HepG2 (cell line): ENCODE measurements around the gene TRIM54. TPM values are rescaled to one million over a fixed set of nuclear protein-coding genes. Genes with fewer than 3 reads are reported as not detected.

Experiments used
- AKAP8 ChIP-seq: sonication (generic); formaldehyde crosslinking; IDR thresholded peaks from 2 replicates; pipeline ENCODE4 v1.5.1; 2020; ENCODE audit warnings: mild to moderate bottlenecking, missing genetic modification reagents
- CEBPG ChIP-seq: IDR thresholded peaks from 2 replicates; pipeline ENCODE4 v1.6.1; 2016
- EP300 ChIP-seq, 3 experiments: sonication (generic) in 1 of 3; formaldehyde crosslinking in 1 of 3; IDR thresholded peaks; 2 replicates each; pipeline versions ENCODE4 v1.5.1 to v1.6.1; 2011 to 2020; ENCODE audit warnings: low read depth in 2 of 3, low read length in 2 of 3, borderline replicate concordance in 1 of 3, improper control_type of control experiment in 1 of 3, mild to moderate bottlenecking in 1 of 3, missing genetic modification reagents in 1 of 3, moderate library complexity in 1 of 3
- FLYWCH1 ChIP-seq: sonication (generic); formaldehyde crosslinking; IDR thresholded peaks from 2 replicates; pipeline ENCODE4 v1.8.1; 2023; ENCODE audit warnings: mild to moderate bottlenecking, missing genetic modification reagents
- GFI1 ChIP-seq: sonication (generic); formaldehyde crosslinking; IDR thresholded peaks from 2 replicates; pipeline ENCODE4 v1.5.0; 2020; ENCODE audit warnings: missing genetic modification reagents, mild to moderate bottlenecking, borderline replicate concordance
- JUN ChIP-seq: sonication (generic); formaldehyde crosslinking; IDR thresholded peaks from 2 replicates; pipeline ENCODE4 v1.4.0; 2020; ENCODE audit warnings: mild to moderate bottlenecking, missing genetic modification reagents
- NCOA2 ChIP-seq: sonication (generic); formaldehyde crosslinking; IDR thresholded peaks from 2 replicates; pipeline ENCODE4 v1.8.0; 2022; ENCODE audit warnings: inconsistent platforms
- NR3C1 ChIP-seq: sonication (generic); formaldehyde crosslinking; IDR thresholded peaks from 2 replicates; pipeline ENCODE4 v1.4.0; 2020; ENCODE audit warnings: missing genetic modification reagents
- RBM39 ChIP-seq: fragments of 200-400 bp; formaldehyde crosslinking; IDR thresholded peaks from one replicate; pipeline ENCODE4 v1.6.1; 2018; ENCODE audit warnings: antibody characterized with exemption, mild to moderate bottlenecking, low read depth, low read length; ENCODE audit not compliant: poor library complexity, severe bottlenecking
- RFX1 ChIP-seq: fragments of 450-650 bp; IDR thresholded peaks from 2 replicates; pipeline ENCODE4 v1.6.1; 2017
- RFX5 ChIP-seq: IDR thresholded peaks from 2 replicates; pipeline ENCODE4 v1.6.1; 2011; ENCODE audit warnings: low read depth, low read length, improper control_type of control experiment
- YEATS2 ChIP-seq: sonication (generic); formaldehyde crosslinking; IDR thresholded peaks from 2 replicates; pipeline ENCODE4 v1.4.0; 2020; ENCODE audit warnings: missing genetic modification reagents, borderline replicate concordance
- ZFP36L1 ChIP-seq: sonication (generic); formaldehyde crosslinking; IDR thresholded peaks from 2 replicates; pipeline ENCODE4 v1.8.0; 2022; ENCODE audit warnings: mild to moderate bottlenecking, missing genetic modification reagents, moderate library complexity
- ZNF24 ChIP-seq: fragments of 450-650 bp; IDR thresholded peaks from 2 replicates; pipeline ENCODE4 v1.6.1; 2017; ENCODE audit warnings: antibody characterized with exemption, mild to moderate bottlenecking
- ZNF256 ChIP-seq: sonication (generic); formaldehyde crosslinking; conservative IDR thresholded peaks from 2 replicates; pipeline ENCODE4 v1.4.0; 2020; ENCODE audit warnings: missing genetic modification reagents
- ZNF543 ChIP-seq: sonication (generic); formaldehyde crosslinking; IDR thresholded peaks from 2 replicates; pipeline ENCODE4 v1.4.0; 2020; ENCODE audit warnings: mild to moderate bottlenecking, missing genetic modification reagents
- ZNF768 ChIP-seq: sonication (generic); formaldehyde crosslinking; IDR thresholded peaks from 2 replicates; pipeline ENCODE4 v1.4.0; 2020; ENCODE audit warnings: missing genetic modification reagents
- ZSCAN22 ChIP-seq: sonication (generic); formaldehyde crosslinking; IDR thresholded peaks from 2 replicates; pipeline ENCODE4 v1.4.0; 2020; ENCODE audit warnings: mild to moderate bottlenecking, missing genetic modification reagents
- polyA plus RNA-seq, 8 experiments: library from polyadenylated mRNA; depleted of rRNA in 3 of 8; stranded (reverse) in 7 of 8; unstranded in 1 of 8; fragments of >200 nt; fragmentation: Illumina TruSeq in 4 of 8; extraction: Trizol in 4 of 8; gene quantifications; 2 replicates each; pipeline versions ENCODE4 v1.2.1 to v1.2.3, GENCODE V29; 2011 to 2016; ENCODE audit warnings: low read depth in 4 of 8, missing spikeins in 1 of 8, mixed read lengths in 1 of 8; ENCODE audit not compliant: insufficient read depth in 1 of 8
- total RNA-seq, 5 experiments: library from RNA; depleted of rRNA; stranded (reverse); fragments of >200 nt; fragmentation: Illumina TruSeq; extraction: Trizol; gene quantifications; 2 replicates each; pipeline ENCODE4 v1.2.3, GENCODE V29; 2016; ENCODE audit warnings: low read depth in 1 of 5
- TF ChIP-seq, protein P1 (sequence below): sonication (generic); formaldehyde crosslinking; IDR thresholded peaks from 2 replicates; pipeline ENCODE4 v1.4.0; 2020; ENCODE audit warnings: missing genetic modification reagents, borderline replicate concordance
- TF ChIP-seq, protein P2 (sequence below): sonication (generic); formaldehyde crosslinking; IDR thresholded peaks from 2 replicates; pipeline ENCODE4 v1.8.0; 2022; ENCODE audit warnings: missing genetic modification reagents, mild to moderate bottlenecking, borderline replicate concordance
- TF ChIP-seq, protein P3 (sequence below): sonication (generic); formaldehyde crosslinking; IDR thresholded peaks from 2 replicates; pipeline ENCODE4 v1.4.0; 2020; ENCODE audit warnings: missing genetic modification reagents, mild to moderate bottlenecking, borderline replicate concordance
- TF ChIP-seq, protein P4 (sequence below): sonication (generic); formaldehyde crosslinking; IDR thresholded peaks from 2 replicates; pipeline ENCODE4 v1.5.0; 2020; ENCODE audit warnings: missing genetic modification reagents, mild to moderate bottlenecking, borderline replicate concordance

Gene TRIM54
- total and polyA plus RNA-seq, 2 of the 13 experiments (the other 11 are each of a cell fraction or from before 2014, with no cell fraction given): 0.07 to 0.13 TPM

DNA sequence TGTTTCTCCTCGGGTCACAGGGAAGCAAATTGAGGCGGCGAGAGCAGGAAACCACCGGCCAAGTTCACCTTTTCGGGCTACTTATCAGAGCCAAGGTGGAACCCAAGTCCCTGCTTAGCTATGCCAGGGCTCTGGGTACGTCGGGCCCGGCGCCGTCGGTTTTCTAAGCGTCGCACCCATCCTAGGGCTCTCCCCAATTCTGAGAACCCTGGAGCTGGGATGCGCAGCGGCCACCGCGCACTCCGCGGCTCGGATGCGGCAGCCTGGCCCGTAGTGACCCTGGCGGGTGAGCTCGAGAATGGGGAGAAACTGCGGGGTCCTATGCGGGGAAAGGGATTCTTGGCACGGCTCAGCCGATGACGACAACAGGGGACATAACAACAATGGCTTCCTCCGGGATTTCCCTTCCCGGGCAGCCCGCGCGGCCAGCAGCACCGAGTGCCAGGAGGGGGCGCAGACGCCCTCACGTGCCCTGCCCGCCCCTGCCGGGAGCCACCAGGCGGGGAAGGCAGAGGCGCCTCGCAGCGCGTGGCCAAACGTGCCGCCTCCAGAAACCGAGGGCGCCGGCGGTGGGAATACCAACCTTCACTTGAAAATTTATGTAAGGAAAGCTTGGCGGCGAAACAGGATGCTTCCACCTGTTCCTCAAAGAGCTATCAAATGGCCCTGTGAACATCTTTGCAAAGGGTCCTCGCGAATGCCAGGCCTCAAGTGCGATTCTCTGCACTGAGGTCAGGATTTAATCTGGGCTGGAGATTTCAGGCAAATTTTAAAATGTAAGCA, 17.3 kb upstream of the TRIM54 start (continued):
- TF ChIP-seq, protein P1, sequence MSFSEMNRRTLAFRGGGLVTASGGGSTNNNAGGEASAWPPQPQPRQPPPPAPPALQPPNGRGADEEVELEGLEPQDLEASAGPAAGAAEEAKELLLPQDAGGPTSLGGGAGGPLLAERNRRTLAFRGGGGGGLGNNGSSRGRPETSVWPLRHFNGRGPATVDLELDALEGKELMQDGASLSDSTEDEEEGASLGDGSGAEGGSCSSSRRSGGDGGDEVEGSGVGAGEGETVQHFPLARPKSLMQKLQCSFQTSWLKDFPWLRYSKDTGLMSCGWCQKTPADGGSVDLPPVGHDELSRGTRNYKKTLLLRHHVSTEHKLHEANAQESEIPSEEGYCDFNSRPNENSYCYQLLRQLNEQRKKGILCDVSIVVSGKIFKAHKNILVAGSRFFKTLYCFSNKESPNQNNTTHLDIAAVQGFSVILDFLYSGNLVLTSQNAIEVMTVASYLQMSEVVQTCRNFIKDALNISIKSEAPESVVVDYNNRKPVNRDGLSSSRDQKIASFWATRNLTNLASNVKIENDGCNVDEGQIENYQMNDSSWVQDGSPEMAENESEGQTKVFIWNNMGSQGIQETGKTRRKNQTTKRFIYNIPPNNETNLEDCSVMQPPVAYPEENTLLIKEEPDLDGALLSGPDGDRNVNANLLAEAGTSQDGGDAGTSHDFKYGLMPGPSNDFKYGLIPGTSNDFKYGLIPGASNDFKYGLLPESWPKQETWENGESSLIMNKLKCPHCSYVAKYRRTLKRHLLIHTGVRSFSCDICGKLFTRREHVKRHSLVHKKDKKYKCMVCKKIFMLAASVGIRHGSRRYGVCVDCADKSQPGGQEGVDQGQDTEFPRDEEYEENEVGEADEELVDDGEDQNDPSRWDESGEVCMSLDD (CRISPR knock-in tag): no peak; the same call in 1 of the 2 replicates
- TF ChIP-seq ZNF24: no peak
- no peak for TF ChIP-seq NR3C1
- TF ChIP-seq AKAP8 (CRISPR knock-in tag): no peak
- TF ChIP-seq RFX1: no peak
- TF ChIP-seq ZNF543 (CRISPR knock-in tag): no peak
- TF ChIP-seq, protein P2, sequence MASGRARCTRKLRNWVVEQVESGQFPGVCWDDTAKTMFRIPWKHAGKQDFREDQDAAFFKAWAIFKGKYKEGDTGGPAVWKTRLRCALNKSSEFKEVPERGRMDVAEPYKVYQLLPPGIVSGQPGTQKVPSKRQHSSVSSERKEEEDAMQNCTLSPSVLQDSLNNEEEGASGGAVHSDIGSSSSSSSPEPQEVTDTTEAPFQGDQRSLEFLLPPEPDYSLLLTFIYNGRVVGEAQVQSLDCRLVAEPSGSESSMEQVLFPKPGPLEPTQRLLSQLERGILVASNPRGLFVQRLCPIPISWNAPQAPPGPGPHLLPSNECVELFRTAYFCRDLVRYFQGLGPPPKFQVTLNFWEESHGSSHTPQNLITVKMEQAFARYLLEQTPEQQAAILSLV (CRISPR knock-in tag): no peak; the same call in 1 of the 2 replicates
- TF ChIP-seq, protein P3, sequence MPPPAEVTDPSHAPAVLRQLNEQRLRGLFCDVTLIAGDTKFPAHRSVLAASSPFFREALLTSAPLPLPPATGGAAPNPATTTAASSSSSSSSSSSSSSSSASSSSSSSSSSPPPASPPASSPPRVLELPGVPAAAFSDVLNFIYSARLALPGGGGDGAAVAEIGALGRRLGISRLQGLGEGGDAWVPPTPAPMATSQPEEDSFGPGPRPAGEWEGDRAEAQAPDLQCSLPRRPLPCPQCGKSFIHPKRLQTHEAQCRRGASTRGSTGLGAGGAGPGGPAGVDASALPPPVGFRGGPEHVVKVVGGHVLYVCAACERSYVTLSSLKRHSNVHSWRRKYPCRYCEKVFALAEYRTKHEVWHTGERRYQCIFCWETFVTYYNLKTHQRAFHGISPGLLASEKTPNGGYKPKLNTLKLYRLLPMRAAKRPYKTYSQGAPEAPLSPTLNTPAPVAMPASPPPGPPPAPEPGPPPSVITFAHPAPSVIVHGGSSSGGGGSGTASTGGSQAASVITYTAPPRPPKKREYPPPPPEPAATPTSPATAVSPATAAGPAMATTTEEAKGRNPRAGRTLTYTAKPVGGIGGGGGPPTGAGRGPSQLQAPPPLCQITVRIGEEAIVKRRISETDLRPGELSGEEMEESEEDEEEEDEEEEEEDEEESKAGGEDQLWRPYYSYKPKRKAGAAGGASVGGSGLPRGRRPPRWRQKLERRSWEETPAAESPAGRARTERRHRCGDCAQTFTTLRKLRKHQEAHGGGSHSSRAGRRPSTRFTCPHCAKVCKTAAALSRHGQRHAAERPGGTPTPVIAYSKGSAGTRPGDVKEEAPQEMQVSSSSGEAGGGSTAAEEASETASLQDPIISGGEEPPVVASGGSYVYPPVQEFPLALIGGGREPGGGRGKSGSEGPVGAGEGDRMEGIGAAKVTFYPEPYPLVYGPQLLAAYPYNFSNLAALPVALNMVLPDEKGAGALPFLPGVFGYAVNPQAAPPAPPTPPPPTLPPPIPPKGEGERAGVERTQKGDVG (CRISPR knock-in tag): no peak
- no peak for TF ChIP-seq ZSCAN22 (CRISPR knock-in tag)
- no peak for TF ChIP-seq CEBPG
- 0 out of 4 replicates have a peak, but pooled peaks of 1 of the 2 experiments have one; percentile 22 for TF ChIP-seq EP300 (IDR thresholded peaks at IDR 0.05; ENCODE audit: low read depth in 2 of 2, low read length in 2 of 2)
- TF ChIP-seq EP300 (CRISPR knock-in tag; IDR thresholded peaks at IDR 0.05; ENCODE audit: borderline replicate concordance): 0 out of 2 replicates have a peak, but pooled peaks have one; percentile 48
- no peak for TF ChIP-seq YEATS2
- no peak for TF ChIP-seq RFX5
- TF ChIP-seq, protein P4, sequence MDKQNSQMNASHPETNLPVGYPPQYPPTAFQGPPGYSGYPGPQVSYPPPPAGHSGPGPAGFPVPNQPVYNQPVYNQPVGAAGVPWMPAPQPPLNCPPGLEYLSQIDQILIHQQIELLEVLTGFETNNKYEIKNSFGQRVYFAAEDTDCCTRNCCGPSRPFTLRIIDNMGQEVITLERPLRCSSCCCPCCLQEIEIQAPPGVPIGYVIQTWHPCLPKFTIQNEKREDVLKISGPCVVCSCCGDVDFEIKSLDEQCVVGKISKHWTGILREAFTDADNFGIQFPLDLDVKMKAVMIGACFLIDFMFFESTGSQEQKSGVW (CRISPR knock-in tag): no peak
- peak; percentile 68 for TF ChIP-seq GFI1 (CRISPR knock-in tag)
- peak; percentile 64; the same call in 1 of the 2 replicates for TF ChIP-seq ZNF768 (CRISPR knock-in tag)
- peak; percentile 42 for TF ChIP-seq RBM39
- TF ChIP-seq ZNF256 (CRISPR knock-in tag): peak; percentile 56; the same call in 1 of the 2 replicates
- TF ChIP-seq NCOA2 (CRISPR knock-in tag): 0 out of 2 replicates have a peak, but pooled peaks have one; percentile 25
- no peak for TF ChIP-seq JUN (CRISPR knock-in tag)
- no peak for TF ChIP-seq ZFP36L1 (CRISPR knock-in tag)
- no peak for TF ChIP-seq FLYWCH1
